HG03439 (cell line): ENCODE measurements around the gene VPS35.

Source experiments
- ATAC-seq: cut with Tn5 transposase; IDR thresholded peaks from one replicate; pipeline ENCODE4 v1.9.1; 2021; ENCODE audit warnings: mild to moderate bottlenecking, moderate library complexity; ENCODE audit not compliant: unreplicated experiment

The VPS35 gene

GRCh38 chr16:46688654-46689364 is at the start of gene VPS35:
Gene VPS35, minus strand, starts transcription at chr16:46689178. Its CDS starts 45 bp downstream, at chr16:46689133.
- peak; percentile 85 for ATAC-seq

DNA sequence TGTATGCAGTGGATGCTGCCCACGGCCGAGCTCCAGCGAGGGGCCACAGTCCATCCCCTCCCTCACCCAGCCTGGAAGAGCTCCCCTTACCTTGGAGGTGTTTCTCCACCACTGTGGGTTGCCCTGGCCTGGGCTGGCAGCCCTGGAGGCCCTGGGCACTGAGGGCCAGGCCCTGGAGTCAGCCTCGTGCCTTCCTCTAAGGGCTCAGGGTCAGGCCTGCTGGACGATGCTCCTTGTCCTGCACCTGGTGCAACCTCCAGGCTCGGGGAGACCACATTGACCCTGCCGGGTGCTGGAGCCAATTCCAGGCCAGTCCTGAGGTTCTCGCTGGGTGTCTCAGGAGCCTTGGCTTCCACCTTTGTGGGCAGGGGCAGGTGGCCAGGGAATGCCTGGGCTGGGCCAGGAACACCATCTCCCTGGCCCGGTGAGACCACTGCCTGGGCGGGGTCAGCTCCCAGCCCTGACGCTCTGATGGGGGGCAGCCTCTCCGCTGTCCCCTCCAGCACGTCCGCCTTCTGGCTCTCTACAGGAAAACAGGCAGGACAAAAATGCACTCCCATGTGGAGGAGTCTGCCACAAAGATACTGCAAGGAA is 48.7 kb upstream of the VPS35 start:
- ATAC-seq: no peak

DNA sequence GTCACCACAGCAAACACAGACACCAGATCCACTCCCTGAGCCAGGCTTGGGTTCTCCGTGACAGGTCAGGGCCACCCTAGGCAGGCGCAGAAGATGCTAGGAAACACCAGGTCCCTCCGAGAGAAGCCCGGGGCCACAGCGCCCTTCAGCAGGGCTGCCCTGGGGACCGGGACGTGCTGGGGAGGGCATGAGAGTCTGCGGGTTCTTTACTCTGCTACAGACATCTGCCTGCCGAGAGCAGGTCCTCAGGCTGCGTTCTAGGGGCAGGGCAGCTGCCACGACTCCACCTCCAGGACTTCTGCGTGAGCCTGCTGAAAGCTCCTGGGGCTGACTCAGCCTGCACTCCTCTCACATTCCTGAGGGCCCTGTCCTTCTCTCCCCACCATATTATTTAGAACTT is 47.7 kb upstream of the VPS35 start:
- no peak for ATAC-seq

DNA sequence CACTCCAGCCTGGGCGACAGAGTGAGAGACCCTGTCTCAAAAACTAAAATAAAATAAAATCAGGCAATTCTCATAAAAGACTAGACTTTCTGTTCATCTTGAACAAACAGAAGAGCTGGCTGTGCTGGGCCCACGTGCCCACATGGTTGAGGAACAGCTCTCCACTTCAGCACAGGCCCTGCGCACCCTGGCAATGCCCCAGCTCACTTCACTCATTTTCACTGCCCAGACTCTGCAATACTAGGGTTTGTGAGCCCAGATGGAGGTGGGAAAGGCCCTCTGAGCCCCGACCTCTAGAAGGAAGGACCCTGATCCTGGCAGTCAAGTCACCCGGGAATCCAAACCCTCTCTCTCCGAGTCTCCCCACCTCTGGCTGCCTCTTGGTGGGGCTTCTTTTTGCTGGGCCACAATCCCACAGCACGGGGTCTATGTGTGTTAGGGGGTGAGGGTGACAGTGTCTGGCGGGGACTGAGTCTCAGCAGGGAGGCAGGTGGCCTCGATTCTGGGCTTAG is 44.4 kb upstream of the VPS35 start:
- ATAC-seq: no peak

DNA sequence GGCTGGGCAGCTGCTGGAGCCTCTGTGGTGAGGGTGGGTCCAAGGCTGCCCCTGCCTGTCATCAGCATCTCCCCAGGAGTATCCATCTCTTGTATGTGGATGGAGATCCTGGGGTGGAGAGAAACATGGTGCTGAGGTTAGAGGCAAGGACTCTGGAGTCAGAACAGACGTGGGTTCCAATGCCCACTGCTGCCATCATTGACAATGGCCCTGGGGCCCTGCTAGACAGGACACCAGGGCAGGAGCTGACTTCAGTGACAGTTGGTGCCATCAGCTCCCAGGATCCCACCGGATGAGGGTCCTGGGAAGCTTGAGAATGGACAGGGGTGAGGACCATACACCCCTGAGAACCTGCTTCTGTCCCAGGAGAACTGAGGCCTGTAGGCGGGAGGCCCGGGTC is 43.6 kb upstream of the VPS35 start:
- ATAC-seq: no peak

- no peak for ATAC-seq
Observed at GRCh38 chr16:46731691-46732555, 42.9 kb upstream of the VPS35 start.

GRCh38 chr16:46730801-46731690 is 42.1 kb upstream of the VPS35 start:
- no peak for ATAC-seq

- no peak for ATAC-seq
Observed at GRCh38 chr16:46730126-46730525, 41.1 kb upstream of the VPS35 start.

- ATAC-seq: no peak
Observed at GRCh38 chr16:46729326-46729995, 40.5 kb upstream of the VPS35 start.

DNA sequence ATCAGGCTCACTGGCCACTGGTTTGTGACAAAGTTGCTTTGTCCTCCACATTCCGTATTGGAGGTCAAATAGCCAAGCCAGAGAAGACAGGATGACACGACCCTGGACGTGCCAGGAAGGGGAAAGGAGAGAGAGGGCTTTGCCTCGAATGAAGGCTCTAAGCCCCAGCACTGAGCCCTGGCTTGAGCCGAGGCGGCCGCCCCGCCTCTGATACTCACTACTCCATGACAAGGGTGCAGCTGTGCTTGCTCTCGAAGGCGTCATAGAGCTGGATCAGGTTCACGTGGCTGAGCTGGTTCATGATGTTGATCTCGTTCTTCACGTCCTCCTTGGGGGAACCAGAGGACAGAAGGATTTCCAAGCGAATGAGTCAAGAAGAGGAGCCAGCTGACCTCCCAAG is 39.8 kb upstream of the VPS35 start:
- no peak for ATAC-seq

DNA sequence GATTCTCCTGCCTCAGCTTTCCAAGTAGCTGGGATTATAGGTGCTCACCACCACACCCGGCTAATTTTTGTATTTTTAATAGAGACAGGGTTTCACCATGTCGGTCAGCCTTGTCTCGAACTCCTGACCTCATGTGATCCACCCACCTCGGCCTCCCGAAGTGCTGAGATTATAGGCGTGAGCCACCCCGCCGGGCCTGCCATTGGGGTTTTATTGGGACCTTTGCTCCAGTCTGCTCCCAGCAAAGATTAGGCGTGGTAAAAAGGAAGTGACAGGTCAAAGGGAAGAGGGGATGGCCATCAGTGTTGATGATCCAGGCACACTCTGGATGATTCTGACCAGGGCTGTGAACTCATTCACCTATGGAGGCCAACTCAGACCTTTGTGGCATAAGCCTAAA is 38.7 kb upstream of the VPS35 start:
- ATAC-seq: no peak

GRCh38 chr16:46727184-46727583 is 38.2 kb upstream of the VPS35 start:
- ATAC-seq: no peak

- ATAC-seq: no peak
Observed at GRCh38 chr16:46721885-46722284, 32.9 kb upstream of the VPS35 start.

DNA sequence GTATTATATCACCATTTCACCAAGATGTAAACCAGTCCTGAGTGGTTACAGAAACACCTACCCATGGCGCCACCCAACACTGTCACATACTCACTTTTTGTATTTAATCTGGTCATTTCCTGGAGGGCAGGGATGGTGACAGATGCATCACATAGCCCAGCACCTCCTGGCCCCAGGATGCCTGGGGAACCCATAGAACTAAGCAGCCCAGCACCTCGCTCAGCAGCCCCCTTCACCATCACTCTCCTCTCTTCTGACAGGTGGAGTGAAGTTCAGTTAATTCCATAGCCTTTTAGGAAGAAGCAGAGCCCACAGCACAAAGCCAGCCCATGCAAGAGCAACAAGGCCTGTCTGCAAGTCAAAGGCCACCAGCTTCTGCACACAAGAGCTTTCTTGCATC is 31.6 kb upstream of the VPS35 start:
- no peak for ATAC-seq

GRCh38 chr16:46719528-46719927 is 30.6 kb upstream of the VPS35 start:
- ATAC-seq: no peak

DNA sequence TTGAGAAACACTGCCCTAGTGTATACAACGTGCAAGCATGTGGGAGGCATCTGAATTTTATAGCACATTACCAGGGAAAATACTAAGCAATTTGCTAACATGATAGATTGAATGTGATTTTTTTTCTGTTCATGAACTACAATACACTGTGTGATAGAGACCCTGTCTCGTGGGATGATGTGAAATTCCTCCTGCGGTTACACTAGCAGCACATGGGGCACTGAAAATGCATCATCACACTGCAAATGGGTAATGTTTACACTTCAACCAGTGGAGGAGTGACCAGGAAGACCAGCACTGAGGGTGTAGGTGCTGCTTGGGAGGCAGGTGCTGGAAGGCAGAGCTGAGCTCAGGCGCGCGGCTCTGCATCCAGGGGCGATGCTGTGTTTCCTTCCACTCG is 29.2 kb upstream of the VPS35 start:
- ATAC-seq: no peak

DNA sequence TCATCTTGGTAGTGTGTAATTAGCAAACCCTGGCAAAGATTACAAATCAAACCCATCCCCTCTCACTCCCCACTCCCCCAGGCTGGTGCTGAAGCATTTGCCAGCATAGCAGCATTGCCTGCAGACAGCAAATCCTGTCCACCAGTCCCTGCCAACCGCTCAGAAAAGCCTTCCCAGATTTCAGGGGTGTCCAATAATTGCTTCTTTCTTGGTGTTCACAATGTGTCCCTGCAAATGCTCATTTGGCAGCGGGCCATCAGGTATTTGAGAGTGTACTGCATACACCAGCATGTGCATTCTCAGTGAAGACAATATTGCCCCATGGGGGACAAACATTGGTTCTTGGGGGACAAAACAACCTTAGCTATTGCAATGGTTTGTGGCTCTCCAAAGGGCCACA is 28.7 kb upstream of the VPS35 start:
- ATAC-seq: no peak

- ATAC-seq: no peak
Observed at GRCh38 chr16:46715769-46716305, 26.9 kb upstream of the VPS35 start.

DNA sequence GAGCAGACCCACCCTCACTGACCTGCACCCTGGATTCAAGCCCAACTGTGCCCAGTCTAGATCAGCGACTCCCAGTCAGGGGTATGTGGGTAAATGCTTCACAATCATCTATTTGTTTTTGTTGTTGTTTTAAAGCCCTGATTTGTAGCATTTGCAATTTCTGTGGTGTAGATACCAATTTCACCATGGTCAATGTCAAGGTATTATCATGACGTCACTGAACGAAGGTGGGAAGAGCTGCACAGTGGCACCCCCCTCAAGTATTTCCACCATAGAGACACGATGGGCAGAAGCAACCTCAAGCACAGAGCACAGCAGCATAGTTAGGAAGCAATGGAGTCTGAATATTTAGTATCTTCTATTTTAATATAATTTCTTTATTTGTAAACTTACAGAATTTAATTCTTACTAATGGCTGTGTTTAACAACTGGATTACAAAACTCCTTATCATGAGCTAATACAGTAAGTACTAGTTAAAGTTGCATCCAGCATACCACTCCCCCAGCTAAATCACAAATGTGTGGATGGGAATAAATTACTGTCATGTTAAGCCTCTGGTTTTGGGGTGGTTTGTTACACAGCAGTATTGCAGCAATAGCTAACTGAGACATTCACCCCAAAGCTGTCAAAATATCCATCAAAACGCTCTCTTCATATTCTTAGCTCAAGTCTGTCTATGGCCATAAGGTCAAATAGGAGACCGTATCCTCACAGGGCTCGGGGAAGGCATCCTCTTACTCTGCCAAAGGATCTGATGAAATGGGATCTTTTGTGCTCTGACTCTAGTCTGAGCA is 26.0 kb upstream of the VPS35 start:
- no peak for ATAC-seq
